Suprapubic skin (tissue), 4 donors: ENCODE data around the gene EDARADD. TPM values are rescaled to one million over a fixed set of nuclear protein-coding genes. Genes with fewer than 3 reads are reported as not detected.
"Not testable (repeated sequence)": the region's sequence is repeated elsewhere in the genome, so short reads cannot be mapped to it uniquely, and the experiment has no call there.

Experiments used
- DNase-seq, 2 donors: peaks; one replicate each; pipeline ENCODE4 v3.0.0-alpha.2; 2019; ENCODE audit warnings: low spot score in 2 of 2
- H3K27ac ChIP-seq: fragments of 200-600 bp; sonication (generic); one replicate; pipeline ENCODE4 v1.5.1; 2019
- H3K27me3 ChIP-seq: fragments of 200-600 bp; sonication (generic); one replicate; pipeline ENCODE4 v1.5.1; 2019
- H3K36me3 ChIP-seq: fragments of 200-600 bp; sonication (generic); one replicate; pipeline ENCODE4 v1.5.1; 2019
- H3K4me1 ChIP-seq: fragments of 200-600 bp; sonication (generic); one replicate; pipeline ENCODE4 v1.5.1; 2019
- H3K4me3 ChIP-seq: fragments of 200-600 bp; sonication (generic); one replicate; pipeline ENCODE4 v1.5.1; 2019; ENCODE audit warnings: mild to moderate bottlenecking
- H3K9me3 ChIP-seq: fragments of 200-600 bp; sonication (generic); one replicate; pipeline ENCODE4 v1.5.1; 2019
- EP300 ChIP-seq: sonication (generic); formaldehyde crosslinking; IDR thresholded peaks from one replicate; pipeline ENCODE4 v1.6.1; 2017; ENCODE audit warnings: antibody characterized with exemption
- POLR2A ChIP-seq, 2 donors: fragments of 450-650 bp; IDR thresholded peaks; one replicate each; pipeline ENCODE4 v1.6.1; 2017; ENCODE audit warnings: antibody characterized with exemption in 2 of 2, mild to moderate bottlenecking in 2 of 2, moderate library complexity in 2 of 2
- POLR2AphosphoS5 ChIP-seq, 3 donors: sonication (generic); formaldehyde crosslinking; IDR thresholded peaks; one replicate each; pipeline ENCODE4 v1.6.1; 2017; ENCODE audit warnings: antibody characterized with exemption in 3 of 3
- WGBS: methylation state at CpG from one replicate; pipeline ENCODE4 v1.1.5; 2018; 5-methylcytosine and 5-hydroxymethylcytosine counted together
- total RNA-seq, 4 donors: library from RNA; depleted of rRNA; stranded (reverse); fragments of >200 nt; gene quantifications; one replicate each; pipeline ENCODE4 v1.1.0, GENCODE V29; 2016
- TF ChIP-seq, protein P1 (sequence below), 2 donors: fragments of 200-600 bp in 1 of 2; fragments of 450-650 bp in 1 of 2; sonication (generic) in 1 of 2; IDR thresholded peaks; one replicate each; pipeline ENCODE4 v1.5.1; 2016 to 2019; ENCODE audit warnings: antibody characterized with exemption in 2 of 2, mild to moderate bottlenecking in 1 of 2, moderate library complexity in 1 of 2

EDARADD gene
- total RNA-seq, 4 donors from 2014 or later, result 5.5 to 10.1 (median 7.6) TPM

DNA sequence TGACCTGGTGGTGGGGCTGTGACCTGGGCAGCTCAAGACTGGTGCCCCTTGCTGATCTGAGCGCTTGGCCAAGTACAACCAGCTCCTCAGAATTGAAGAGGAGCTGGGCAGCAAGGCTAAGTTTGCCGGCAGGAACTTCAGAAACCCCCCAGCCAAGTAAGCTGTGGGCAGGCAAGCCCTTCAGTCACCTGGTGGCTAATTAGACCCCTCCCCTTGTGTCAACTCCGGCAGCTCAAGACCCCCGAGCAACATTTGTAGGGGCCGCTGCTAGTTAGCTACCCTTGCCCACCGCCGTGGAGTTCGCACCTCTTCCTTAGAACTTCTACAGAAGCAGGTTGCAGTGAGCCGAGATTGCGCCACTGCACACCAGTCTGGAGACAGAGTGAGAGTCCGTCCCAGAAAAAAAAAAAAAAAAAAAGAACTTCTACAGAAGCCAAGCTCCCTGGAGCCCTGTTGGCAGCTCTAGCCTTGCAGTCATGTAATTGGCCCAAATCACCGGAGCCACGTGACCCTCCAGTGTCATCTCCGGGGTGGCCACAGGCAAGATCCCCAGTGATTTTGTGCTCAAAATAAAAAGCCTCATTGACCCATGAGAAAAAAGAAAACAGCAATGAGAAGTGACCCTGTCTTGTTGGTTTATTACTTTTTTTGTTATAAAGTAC is 90.4 kb downstream of the EDARADD start:
- Histone ChIP-seq H3K9me3 (no peaks in the 10 kb centered on the region), H3K36me3 (no peaks in the 10 kb centered on the region), H3K4me1 (no peaks in the 10 kb centered on the region), H3K27me3 (no peaks in the 10 kb centered on the region), H3K27ac (no peak overlapping the region), H3K4me3 (no peak overlapping the region)
- no peak for DNase-seq
- WGBS, result 77% methylated on average over 14 of the region's 14 CpGs
- TF ChIP-seq POLR2AphosphoS5 (IDR thresholded peaks at IDR 0.05) (no peak), EP300 (no peak), POLR2A (IDR thresholded peaks at IDR 0.05) (no peak)
- TF ChIP-seq, protein P1, sequence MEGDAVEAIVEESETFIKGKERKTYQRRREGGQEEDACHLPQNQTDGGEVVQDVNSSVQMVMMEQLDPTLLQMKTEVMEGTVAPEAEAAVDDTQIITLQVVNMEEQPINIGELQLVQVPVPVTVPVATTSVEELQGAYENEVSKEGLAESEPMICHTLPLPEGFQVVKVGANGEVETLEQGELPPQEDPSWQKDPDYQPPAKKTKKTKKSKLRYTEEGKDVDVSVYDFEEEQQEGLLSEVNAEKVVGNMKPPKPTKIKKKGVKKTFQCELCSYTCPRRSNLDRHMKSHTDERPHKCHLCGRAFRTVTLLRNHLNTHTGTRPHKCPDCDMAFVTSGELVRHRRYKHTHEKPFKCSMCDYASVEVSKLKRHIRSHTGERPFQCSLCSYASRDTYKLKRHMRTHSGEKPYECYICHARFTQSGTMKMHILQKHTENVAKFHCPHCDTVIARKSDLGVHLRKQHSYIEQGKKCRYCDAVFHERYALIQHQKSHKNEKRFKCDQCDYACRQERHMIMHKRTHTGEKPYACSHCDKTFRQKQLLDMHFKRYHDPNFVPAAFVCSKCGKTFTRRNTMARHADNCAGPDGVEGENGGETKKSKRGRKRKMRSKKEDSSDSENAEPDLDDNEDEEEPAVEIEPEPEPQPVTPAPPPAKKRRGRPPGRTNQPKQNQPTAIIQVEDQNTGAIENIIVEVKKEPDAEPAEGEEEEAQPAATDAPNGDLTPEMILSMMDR (IDR thresholded peaks at IDR 0.05), result no peak

DNA sequence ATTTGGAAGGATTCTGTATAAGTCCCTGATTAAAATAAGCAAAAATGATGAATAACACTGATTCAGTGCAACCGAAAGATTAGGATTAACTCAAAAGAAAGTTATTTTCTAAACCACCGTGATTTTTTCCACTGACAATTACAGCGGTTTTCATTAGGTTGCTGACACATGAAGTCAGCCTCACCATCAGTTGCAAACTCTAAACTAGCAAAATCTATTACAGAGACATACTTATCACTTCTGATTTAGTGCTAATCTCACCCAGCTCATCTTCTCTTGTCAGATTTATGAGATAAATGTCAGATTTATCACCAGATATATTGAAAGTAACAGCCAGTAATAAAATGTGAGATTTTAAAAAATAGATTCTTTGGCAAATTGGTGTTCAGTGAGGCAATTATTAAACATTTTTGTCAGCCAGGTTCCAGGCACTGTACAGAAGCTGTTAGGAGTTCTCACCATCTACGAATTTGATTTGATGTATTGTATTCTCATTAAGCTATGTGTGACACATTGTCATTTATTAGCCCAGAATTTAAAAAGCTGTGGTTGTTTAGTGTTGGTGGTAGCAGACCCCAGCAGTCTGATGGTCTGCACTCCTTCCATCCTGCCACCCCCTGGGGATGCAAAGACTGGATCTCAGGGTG is 92.4 kb downstream of the EDARADD start:
- Histone ChIP-seq H3K9me3 (no peaks in the 10 kb centered on the region), H3K27ac (no peak overlapping the region), H3K4me3 (no peak overlapping the region), H3K36me3 (no peaks in the 10 kb centered on the region), H3K4me1 (peaks cover 5% of the 10 kb centered on the region), H3K27me3 (no peaks in the 10 kb centered on the region)
- TF ChIP-seq POLR2A (IDR thresholded peaks at IDR 0.05), result no peak
- TF ChIP-seq, protein P1 (IDR thresholded peaks at IDR 0.05), result no peak
- DNase-seq, result no peak
- WGBS, result 48% methylated on average over 4 of the region's 4 CpGs

DNA sequence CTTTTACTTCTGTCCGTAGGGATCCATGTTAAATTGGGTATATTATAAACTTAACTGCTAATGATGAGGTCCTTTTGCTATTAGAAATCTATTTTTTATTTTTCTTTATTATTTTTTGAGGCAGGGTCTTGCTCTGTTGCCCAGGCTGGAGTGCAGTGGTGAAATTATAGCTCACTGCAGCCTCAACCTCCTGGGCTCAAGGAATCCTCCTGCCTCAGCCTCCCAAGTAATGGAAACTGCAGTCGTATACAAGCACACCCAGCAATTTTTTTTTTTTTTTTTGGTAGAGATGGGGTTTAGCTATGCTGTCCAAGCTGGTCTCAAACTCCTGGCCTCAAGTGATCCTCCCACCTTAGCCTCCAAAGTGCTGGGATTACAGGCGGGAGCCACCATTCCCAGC is 95.1 kb downstream of the EDARADD start:
- 88% methylated on average over 3 of the region's 3 CpGs for WGBS
- not testable (repeated sequence) for H3K36me3 ChIP-seq, H3K9me3 ChIP-seq, H3K4me1 ChIP-seq, H3K4me3 ChIP-seq, DNase-seq, H3K27me3 ChIP-seq, H3K27ac ChIP-seq

DNA sequence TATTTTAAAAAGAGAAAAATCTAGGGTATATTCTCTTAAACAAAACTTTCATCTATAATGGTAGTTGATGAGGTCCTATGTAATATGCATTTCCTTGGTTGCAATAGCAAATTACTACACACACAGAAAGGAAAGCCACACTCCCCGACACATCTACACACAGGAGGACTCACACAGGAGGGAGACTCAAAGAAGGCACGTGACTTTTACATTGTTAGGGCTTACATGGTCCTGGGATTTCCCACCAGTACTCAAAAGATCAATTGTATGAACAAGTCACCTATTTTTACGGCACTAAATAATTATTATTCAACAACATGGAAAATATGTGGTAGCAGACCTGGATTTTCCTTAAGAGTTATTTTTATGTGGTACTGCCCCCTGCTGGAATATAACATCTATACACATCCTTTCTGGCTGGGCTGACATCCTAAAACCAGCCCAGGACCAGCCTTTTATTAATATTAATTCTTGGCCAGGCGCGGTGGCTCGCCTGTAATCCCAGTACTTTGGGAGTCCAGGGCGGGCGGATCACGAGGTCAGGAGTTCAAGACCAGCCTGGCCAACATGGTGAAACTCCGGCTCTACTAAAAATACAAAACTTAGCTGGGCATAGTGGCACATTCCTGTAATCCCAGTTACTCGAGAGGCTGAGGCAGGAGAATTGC is 95.8 kb downstream of the EDARADD start:
- DNase-seq, result no peak
- Histone ChIP-seq H3K27ac (no peak overlapping the region), H3K27me3 (no peaks in the 10 kb centered on the region), H3K9me3 (no peaks in the 10 kb centered on the region), H3K4me1 (peaks cover 5% of the 10 kb centered on the region), H3K36me3 (no peaks in the 10 kb centered on the region), H3K4me3 (no peak overlapping the region)
- 25% methylated on average over 11 of the region's 11 CpGs for WGBS
- TF ChIP-seq, protein P1 (IDR thresholded peaks at IDR 0.05), result peak; percentile 45 to 47
- no peak for TF ChIP-seq EP300

DNA sequence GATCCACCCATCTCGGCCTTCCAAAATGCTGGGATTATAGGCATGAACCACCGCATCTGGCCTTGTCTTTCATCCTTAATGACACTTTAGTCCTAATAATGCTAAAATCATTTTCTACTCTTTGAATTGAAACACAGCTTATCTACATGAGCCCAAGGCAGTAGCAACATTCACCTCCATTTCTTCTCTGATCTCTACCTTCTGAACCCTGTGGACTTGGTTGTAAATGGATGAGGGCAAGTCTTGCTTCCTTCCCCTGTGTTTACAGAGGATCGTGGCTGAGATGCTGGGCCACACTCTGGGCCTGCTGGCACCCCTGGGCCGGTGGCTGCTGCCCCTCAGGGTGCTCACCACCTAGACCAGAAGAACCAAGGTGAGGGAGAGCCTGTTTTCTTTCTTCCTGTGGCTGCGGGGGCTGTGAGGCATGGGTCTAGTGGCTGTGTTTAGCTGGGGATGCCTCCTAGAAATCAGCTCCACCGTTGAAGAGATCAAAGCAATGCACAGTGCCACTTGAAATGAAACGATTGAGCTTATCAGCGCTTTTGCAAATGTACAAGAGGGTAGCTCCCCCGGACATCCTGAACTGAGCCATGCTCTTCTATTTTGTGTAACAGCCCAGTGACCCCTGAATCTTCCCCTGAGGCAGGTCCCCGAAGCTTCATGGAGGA is 97.5 kb downstream of the EDARADD start:
- peaks cover 5% of the 10 kb centered on the region for H3K4me1 ChIP-seq
- no peak for TF ChIP-seq POLR2AphosphoS5 (IDR thresholded peaks at IDR 0.05)
- TF ChIP-seq, protein P1 (IDR thresholded peaks at IDR 0.05), result no peak
- no peak for TF ChIP-seq EP300
- no peak for TF ChIP-seq POLR2A (IDR thresholded peaks at IDR 0.05)
- no peak overlapping the region for H3K27ac ChIP-seq
- H3K9me3 ChIP-seq, result no peaks in the 10 kb centered on the region
- H3K27me3 ChIP-seq, result no peaks in the 10 kb centered on the region
- WGBS, result 70% methylated on average over 9 of the region's 10 CpGs
- no peak for DNase-seq
- H3K36me3 ChIP-seq, result no peaks in the 10 kb centered on the region
- H3K4me3 ChIP-seq, result no peak overlapping the region
